Endothelial cell (in vitro differentiated cells): ENCODE data around the gene NRSN2. TPM values are rescaled to one million over a fixed set of nuclear protein-coding genes. Genes with fewer than 3 reads are reported as not detected.
A peak's percentile ranks its signal among the peaks of the same experiment; 100 is the strongest.

Experiments
- DNase-seq: peaks from one replicate; pipeline ENCODE4 v3.0.0; 2021; ENCODE audit warnings: low spot score
- H3K27ac Mint-ChIP-seq: one replicate; pipeline ENCODE4 v1.8.0; 2021; ENCODE audit warnings: mixed read lengths, inconsistent platforms; ENCODE audit not compliant: unreplicated experiment
- H3K27me3 Mint-ChIP-seq: one replicate; pipeline ENCODE4 v1.8.0; 2021; ENCODE audit warnings: mild to moderate bottlenecking, moderate library complexity, mixed read lengths, inconsistent platforms; ENCODE audit not compliant: unreplicated experiment
- H3K36me3 Mint-ChIP-seq: one replicate; pipeline ENCODE4 v1.8.0; 2021; ENCODE audit warnings: mild to moderate bottlenecking, low read depth, mixed read lengths, inconsistent platforms; ENCODE audit not compliant: unreplicated experiment
- H3K4me1 Mint-ChIP-seq: one replicate; pipeline ENCODE4 v1.8.0; 2021; ENCODE audit warnings: mild to moderate bottlenecking, mixed read lengths, inconsistent platforms; ENCODE audit not compliant: unreplicated experiment
- H3K4me3 Mint-ChIP-seq: one replicate; pipeline ENCODE4 v1.8.0; 2021; ENCODE audit warnings: mild to moderate bottlenecking, mixed read lengths, inconsistent platforms; ENCODE audit not compliant: unreplicated experiment
- H3K9me3 Mint-ChIP-seq: one replicate; pipeline ENCODE4 v1.8.0; 2021; ENCODE audit warnings: mixed read lengths, inconsistent platforms; ENCODE audit not compliant: unreplicated experiment
- CTCF ChIP-seq: fragments of 200-600 bp; sonication (generic); IDR thresholded peaks from one replicate; pipeline ENCODE4 v1.5.0; 2021; ENCODE audit warnings: antibody characterized with exemption; ENCODE audit not compliant: unreplicated experiment
- total RNA-seq: library from RNA; stranded (reverse); fragmentation: NEBNext Ultra II Directional; extraction: Animal tissue kit (Norgen Biotek cat#: 25700); gene quantifications from one replicate; pipeline ENCODE4 v1.2.1, GENCODE V29; 2021; ENCODE audit not compliant: unreplicated experiment

NRSN2 gene
- total RNA-seq, 1 donor from 2014 or later = 43.2 TPM

DNA sequence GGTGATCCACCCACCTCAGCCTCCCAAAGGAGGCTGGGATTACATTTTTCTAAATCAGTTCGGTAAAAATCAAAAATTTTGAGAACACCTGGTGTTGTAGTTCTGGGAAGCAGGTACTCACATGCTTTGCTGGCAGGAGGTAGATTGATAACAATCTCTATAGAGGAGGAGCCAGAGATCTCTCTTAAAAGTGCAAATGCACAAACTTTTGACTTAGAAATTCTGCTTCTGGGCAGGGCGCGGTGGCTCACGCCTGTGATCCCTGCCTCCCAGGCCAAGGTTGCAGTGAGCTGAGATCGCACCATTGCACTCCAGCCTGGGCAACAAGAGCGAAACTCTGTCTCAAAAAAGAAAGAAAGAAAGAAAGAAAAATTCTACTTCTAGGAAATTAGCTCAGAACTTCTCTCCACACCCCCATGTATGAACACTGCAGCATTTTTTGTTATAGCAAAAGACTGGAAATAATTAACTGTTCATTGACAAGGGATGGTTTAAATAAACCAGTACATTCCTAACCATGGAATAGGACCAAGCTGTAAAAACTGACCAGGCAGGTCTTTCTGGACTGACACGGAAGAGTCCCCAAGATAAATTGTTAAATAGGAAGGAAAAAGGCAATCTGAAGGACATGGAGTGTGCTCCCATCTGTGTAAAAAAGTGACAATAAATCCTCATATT lies 19.3 kb downstream of the NRSN2 start:
- no peak for DNase-seq
- Mint-ChIP-seq H3K27me3 (peaks cover 11% of the 10 kb centered on the region), H3K36me3 (peaks cover 9% of the 10 kb centered on the region), H3K4me3 (no peak overlapping the region), H3K9me3 (no peaks in the 10 kb centered on the region), H3K4me1 (peaks cover 21% of the 10 kb centered on the region), H3K27ac (no peak overlapping the region)
- TF ChIP-seq CTCF = no peak

DNA sequence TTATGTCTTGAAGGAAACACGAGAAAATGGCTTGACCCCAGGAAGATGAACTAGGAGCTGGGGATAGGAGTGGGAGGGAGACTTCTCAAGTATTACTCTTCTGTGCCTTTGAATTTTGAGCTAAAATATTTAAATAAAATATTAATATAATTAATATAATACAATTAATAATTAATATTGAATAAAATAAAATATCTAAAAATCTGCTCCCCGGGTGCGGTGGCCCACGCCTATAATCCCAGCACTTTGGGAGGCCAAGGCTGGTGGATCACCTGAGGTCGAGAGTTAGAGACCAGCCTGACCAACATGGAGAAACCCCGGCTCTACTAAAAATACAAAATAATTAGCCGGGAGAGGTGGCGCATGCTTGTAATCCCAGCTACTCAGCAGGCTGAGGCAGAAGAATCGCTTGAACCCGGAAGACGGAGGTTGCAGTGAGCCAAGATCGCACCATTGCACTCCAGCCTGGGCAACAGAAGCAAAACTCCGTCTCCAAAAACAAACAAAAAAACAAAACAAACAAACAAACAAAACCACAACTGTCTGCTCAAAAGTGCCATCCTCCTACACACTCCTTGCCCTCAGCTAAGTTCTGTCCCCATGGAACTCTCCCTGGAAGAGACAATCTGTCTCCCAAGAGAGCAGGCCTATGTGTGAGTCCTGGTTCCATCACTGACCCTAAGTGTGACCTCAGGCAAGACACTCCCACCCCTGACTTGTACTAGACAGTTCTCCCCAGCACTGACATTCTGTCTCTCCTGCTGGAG lies 20.0 kb downstream of the NRSN2 start:
- Mint-ChIP-seq H3K27me3 (peaks cover 11% of the 10 kb centered on the region), H3K4me1 (peaks cover 28% of the 10 kb centered on the region), H3K4me3 (no peak overlapping the region), H3K9me3 (no peaks in the 10 kb centered on the region), H3K36me3 (peaks cover 9% of the 10 kb centered on the region), H3K27ac (no peak overlapping the region)
- no peak for TF ChIP-seq CTCF
- DNase-seq = no peak

DNA sequence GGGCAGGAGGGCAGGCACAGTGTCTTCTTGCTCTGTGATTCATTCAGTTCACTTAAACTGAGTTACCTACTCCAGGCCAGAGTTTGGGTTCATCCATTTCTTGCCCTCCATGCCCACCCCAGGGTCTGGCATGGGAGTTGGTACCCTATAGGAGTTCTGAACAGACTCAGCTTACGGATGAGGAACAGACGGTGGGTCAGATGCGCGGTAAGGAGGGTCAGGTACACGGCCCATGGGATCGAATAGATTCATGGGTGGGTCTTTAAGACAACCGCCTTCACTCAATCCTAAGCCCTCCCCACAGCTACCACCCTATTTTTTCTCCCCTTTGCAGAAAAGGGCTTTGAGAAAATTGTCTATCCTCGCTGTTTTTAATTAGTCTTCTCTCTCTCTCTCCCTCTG lies 20.6 kb downstream of the NRSN2 start:
- no peak for TF ChIP-seq CTCF
- H3K36me3 Mint-ChIP-seq = peaks cover 9% of the 10 kb centered on the region
- peaks cover 8% of the 10 kb centered on the region for H3K27me3 Mint-ChIP-seq
- no peaks in the 10 kb centered on the region for H3K9me3 Mint-ChIP-seq
- no peak overlapping the region for H3K27ac Mint-ChIP-seq
- peaks cover 34% of the 10 kb centered on the region for H3K4me1 Mint-ChIP-seq
- H3K4me3 Mint-ChIP-seq = no peak overlapping the region
- no peak for DNase-seq

DNA sequence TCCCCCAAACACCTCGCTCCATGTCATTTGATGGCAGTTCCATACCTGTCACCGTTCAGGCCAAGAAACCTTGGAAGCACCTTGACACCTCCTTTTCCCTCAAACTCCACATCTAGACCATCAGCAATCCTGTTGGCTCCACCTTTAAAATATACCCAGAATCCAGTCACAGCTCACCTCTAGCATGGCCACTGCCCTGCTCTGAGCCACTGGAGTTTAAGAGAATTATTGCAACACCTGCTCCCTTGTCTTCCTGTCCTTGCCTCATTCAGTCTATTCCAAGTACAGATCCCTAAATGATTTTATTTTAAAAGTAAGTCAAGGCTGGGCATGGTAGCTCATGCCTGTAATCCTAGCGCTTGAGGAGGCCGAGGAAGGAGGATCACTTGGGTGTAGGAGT lies 22.0 kb downstream of the NRSN2 start:
- H3K27me3 Mint-ChIP-seq = peaks cover 6% of the 10 kb centered on the region
- H3K4me1 Mint-ChIP-seq = peaks cover 44% of the 10 kb centered on the region
- H3K4me3 Mint-ChIP-seq = no peak overlapping the region
- no peak for TF ChIP-seq CTCF
- H3K9me3 Mint-ChIP-seq = no peaks in the 10 kb centered on the region
- no peak overlapping the region for H3K27ac Mint-ChIP-seq
- no peak for DNase-seq
- H3K36me3 Mint-ChIP-seq = peaks cover 9% of the 10 kb centered on the region

GRCh38 chr20:370151-370600 lies 23.3 kb downstream of the NRSN2 start:
- Mint-ChIP-seq H3K9me3 (no peaks in the 10 kb centered on the region), H3K27ac (peak overlapping the region; percentile 78), H3K4me1 (peaks cover 44% of the 10 kb centered on the region), H3K36me3 (peaks cover 9% of the 10 kb centered on the region), H3K27me3 (peaks cover 6% of the 10 kb centered on the region), H3K4me3 (no peak overlapping the region)
- no peak for DNase-seq
- TF ChIP-seq CTCF = no peak
